BLaER1 treated with 17β-estradiol and CSF1 and Interleukin-3, amounts not matched to agents 10 nM and 100 nM (cell line): ENCODE results near the gene ATRX.
"Not testable (repeated sequence)": the region's sequence is repeated elsewhere in the genome, so short reads cannot be mapped to it uniquely, and the experiment has no call there.

ENCODE experiments used
- H3K27ac ChIP-seq, 11 experiments: shearing (Covaris generic); formaldehyde crosslinking; 2 replicates each; pipeline ENCODE4 v1.8.1; 2022
- H3K27me3 ChIP-seq, 11 experiments: shearing (Covaris generic); formaldehyde crosslinking; 2 replicates each; pipeline ENCODE4 v1.8.1; 2022
- H3K36me3 ChIP-seq, 11 experiments: shearing (Covaris generic); formaldehyde crosslinking; 2 replicates each; pipeline ENCODE4 v1.8.1; 2022
- H3K4me1 ChIP-seq, 10 experiments: shearing (Covaris generic); formaldehyde crosslinking; 2 replicates each; pipeline ENCODE4 v1.8.1; 2022
- H3K4me2 ChIP-seq, 11 experiments: shearing (Covaris generic); formaldehyde crosslinking; 2 replicates each; pipeline ENCODE4 v1.8.1; 2022
- H3K4me3 ChIP-seq, 10 experiments: shearing (Covaris generic); formaldehyde crosslinking; 2 replicates each; pipeline ENCODE4 v1.8.1; 2022
- H3K9ac ChIP-seq, 11 experiments: shearing (Covaris generic); formaldehyde crosslinking; 2 replicates each; pipeline ENCODE4 v1.8.1; 2022
- H3K9me3 ChIP-seq, 11 experiments: shearing (Covaris generic); formaldehyde crosslinking; replicated peaks in 1 of 11; 2 replicates each; pipeline ENCODE4 v1.8.1; 2022
- H4K20me1 ChIP-seq, 11 experiments: shearing (Covaris generic); formaldehyde crosslinking; 2 replicates each; pipeline ENCODE4 v1.8.1; 2022
- Cebpa-rat ChIP-seq, 11 experiments: shearing (Covaris generic); IDR thresholded peaks; 2 replicates each; pipeline ENCODE4 v1.8.1; 2022

The ATRX gene

DNA sequence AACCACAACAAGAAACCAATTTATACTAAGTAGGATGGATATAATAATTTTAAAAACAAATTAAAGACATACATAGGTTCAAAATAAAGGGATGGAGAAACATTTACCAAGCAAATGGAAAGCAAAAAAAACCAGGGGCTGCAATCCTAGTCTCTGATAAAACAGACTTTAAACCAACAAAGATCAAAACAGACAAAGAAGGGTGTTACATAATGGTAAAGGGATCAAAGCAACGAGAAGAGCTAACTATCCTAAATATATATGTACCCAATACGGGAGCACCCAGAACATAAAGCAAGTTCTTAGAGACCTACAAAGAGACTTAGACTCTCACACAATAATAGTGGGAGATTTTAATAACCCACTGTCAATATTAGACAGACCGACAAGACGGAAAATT lies 66.6 kb downstream of the ATRX start:
- peaks cover 2 to 24% (median 15%) of the 10 kb centered on the region in 11 experiments; a peak in 13 of 22 replicates for H3K36me3 ChIP-seq
- H4K20me1 ChIP-seq: peaks cover 17 to 74% (median 51%) of the 10 kb centered on the region in 11 experiments; a peak in 21 of 22 replicates
- no peak overlapping the region for H3K4me2 ChIP-seq
- H3K4me1 ChIP-seq: no peaks in the 10 kb centered on the region
- H3K9ac ChIP-seq: no peak overlapping the region
- H3K27me3 ChIP-seq: peaks cover 31 to 67% (median 58%) of the 10 kb centered on the region in 11 experiments
- no peak overlapping the region for H3K4me3 ChIP-seq
- no peak for TF ChIP-seq Cebpa-rat (IDR thresholded peaks at IDR 0.05)
- H3K27ac ChIP-seq: no peak overlapping the region
- peaks cover 20 to 47% (median 30%) of the 10 kb centered on the region in 11 experiments; a peak in 20 of 22 replicates for H3K9me3 ChIP-seq

DNA sequence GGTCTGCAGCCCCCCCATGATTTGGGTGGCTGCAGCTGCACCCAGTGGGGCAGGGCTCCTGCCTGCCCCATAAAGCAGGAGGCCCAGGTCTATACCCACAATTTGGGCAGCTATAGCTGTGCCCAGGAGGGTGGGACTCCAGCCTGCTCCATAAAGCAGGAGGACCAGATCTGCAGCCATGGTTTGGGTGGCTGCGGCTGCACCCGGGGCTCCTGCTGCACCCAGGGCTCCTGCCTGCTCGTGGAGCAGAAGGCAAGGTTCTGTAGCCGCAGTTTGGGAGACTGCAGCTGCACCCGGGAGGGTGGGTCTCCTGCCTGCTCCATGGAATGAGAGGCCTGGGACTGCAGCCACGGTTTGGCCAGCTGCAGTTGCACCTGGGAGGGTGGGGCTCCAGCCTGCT lies 81.1 kb downstream of the ATRX start:
- Histone ChIP-seq H3K27ac (no peak overlapping the region), H3K36me3 (peaks cover 44 to 71% (median 64%) of the 10 kb centered on the region in 11 experiments), H3K9me3 (peaks cover 42 to 68% (median 58%) of the 10 kb centered on the region in 11 experiments), H3K4me1 (no peaks in the 10 kb centered on the region), H3K9ac (no peak overlapping the region), H3K4me3 (no peak overlapping the region), H4K20me1 (peaks cover 17 to 54% (median 50%) of the 10 kb centered on the region in 11 experiments; a peak in 21 of 22 replicates), H3K4me2 (no peak overlapping the region), H3K27me3 (peaks cover 20 to 64% (median 60%) of the 10 kb centered on the region in 11 experiments; a peak in 20 of 22 replicates)
- no peak for TF ChIP-seq Cebpa-rat (IDR thresholded peaks at IDR 0.05)

DNA sequence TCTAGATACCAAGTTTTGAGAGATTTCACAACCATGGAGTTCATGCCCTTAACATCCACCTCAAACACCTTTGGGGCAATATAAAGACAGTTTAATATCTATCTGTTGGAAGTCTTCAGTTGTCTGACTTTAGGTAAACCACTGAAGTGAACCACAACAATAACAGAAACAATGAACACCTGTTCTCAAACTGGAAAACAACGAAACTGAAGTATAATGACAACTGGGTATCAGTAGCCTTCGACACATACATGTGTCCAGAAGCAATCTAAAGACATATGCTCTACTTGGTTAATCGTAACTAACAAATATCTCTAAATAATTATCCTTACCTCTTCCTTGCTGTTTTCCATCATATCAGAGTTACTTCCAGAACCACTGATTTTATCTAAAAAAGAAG lies 87.8 kb downstream of the ATRX start:
- H3K4me2 ChIP-seq: no peak overlapping the region
- H3K4me3 ChIP-seq: no peak overlapping the region
- peaks cover 60 to 98% (median 91%) of the 10 kb centered on the region in 11 experiments for H3K27me3 ChIP-seq
- no peak overlapping the region for H3K9ac ChIP-seq
- H3K4me1 ChIP-seq: no peaks in the 10 kb centered on the region
- peaks cover 15 to 57% (median 25%) of the 10 kb centered on the region in 11 experiments; a peak in 19 of 22 replicates for H3K36me3 ChIP-seq
- H3K9me3 ChIP-seq: peaks cover under 1 to 7% (median 3%) of the 10 kb centered on the region in 11 experiments; a peak in 16 of 22 replicates
- no peak overlapping the region for H3K27ac ChIP-seq
- no peak for TF ChIP-seq Cebpa-rat (IDR thresholded peaks at IDR 0.05)
- peaks cover 21 to 59% (median 41%) of the 10 kb centered on the region in 11 experiments; a peak in 21 of 22 replicates for H4K20me1 ChIP-seq

DNA sequence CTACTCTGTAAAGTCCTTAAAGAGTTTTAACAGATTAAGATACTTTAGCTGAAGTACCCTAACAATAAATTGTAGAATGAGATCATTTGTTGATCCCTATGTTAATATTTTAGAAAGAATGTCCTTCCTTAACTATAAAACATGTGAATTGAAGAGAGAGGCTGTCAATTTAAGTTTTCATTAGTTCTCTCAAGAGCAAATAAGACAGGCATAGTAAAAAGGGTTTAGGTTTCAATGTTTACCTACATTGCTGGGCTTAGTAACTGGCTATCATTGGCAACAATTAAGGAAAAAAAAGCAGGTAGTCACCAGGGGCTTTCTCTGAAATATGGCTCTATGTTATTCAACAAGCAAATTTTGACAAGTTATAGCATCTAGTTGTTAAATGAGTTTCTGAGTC lies 91.5 kb downstream of the ATRX start:
- H4K20me1 ChIP-seq: peaks cover 0 to 33% (median 11%) of the 10 kb centered on the region in 11 experiments; a peak in 15 of 22 replicates
- H3K27me3 ChIP-seq: peaks cover 51 to 100% (median 88%) of the 10 kb centered on the region in 11 experiments
- no peak overlapping the region for H3K4me2 ChIP-seq
- H3K4me1 ChIP-seq: no peaks in the 10 kb centered on the region
- no peaks in the 10 kb centered on the region for H3K9me3 ChIP-seq
- H3K4me3 ChIP-seq: no peak overlapping the region
- H3K9ac ChIP-seq: no peak overlapping the region
- peaks cover 22 to 77% (median 35%) of the 10 kb centered on the region in 11 experiments; a peak in 19 of 22 replicates for H3K36me3 ChIP-seq
- no peak overlapping the region for H3K27ac ChIP-seq
- TF ChIP-seq Cebpa-rat (IDR thresholded peaks at IDR 0.05): no peak

DNA sequence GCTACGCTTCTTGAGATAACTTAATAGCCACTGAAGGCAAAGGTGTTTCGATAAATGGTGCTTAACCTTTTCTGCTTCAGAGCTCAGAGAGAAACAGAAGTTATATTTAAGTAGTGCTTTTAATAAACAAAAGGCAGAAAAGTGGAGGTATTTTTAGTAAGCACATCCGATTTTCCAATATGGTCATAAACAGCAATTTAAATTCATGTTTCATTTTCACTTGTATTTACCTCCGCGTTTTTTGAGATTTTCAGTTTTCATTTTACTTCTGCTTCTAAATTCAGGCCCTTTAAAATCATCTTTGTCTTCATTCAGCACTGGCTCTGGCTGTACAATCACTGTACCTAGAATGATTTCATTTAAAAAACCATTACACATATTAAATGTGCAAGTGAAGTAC lies 92.4 kb downstream of the ATRX start:
- Histone ChIP-seq H3K9me3 (no peaks in the 10 kb centered on the region), H3K4me2 (no peak overlapping the region), H3K27me3 (peaks cover 56 to 100% (median 89%) of the 10 kb centered on the region in 11 experiments), H4K20me1 (peaks cover 0 to 29% (median 5%) of the 10 kb centered on the region in 11 experiments; a peak in 6 of 22 replicates), H3K36me3 (peaks cover 19 to 77% (median 38%) of the 10 kb centered on the region in 11 experiments; a peak in 20 of 22 replicates), H3K4me1 (no peaks in the 10 kb centered on the region), H3K27ac (no peak overlapping the region), H3K4me3 (no peak overlapping the region), H3K9ac (no peak overlapping the region)
- no peak for TF ChIP-seq Cebpa-rat (IDR thresholded peaks at IDR 0.05)

DNA sequence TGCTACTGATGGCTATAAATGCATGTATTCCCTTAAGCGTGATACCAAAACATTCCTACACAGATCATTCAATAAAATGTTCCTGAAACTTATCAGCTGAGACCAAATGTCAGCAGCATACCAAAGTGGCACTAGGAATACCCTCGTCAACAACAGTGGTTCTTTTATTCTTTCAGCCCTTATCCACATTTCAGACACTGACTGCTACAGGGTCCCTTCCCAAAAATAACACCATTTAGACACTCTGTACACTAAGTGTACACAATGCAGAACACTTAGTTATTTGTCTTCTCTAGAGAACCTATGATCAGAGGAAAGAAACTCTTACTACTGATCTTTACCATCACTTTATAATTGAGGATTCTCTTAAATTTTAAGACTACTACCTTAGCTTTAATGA lies 94.1 kb downstream of the ATRX start:
- peaks cover 21 to 77% (median 46%) of the 10 kb centered on the region in 11 experiments; a peak in 19 of 22 replicates for H3K36me3 ChIP-seq
- H3K27ac ChIP-seq: no peak overlapping the region
- no peak overlapping the region for H3K4me3 ChIP-seq
- no peak overlapping the region for H3K9ac ChIP-seq
- no peak for TF ChIP-seq Cebpa-rat (IDR thresholded peaks at IDR 0.05)
- H3K4me2 ChIP-seq: no peak overlapping the region
- H4K20me1 ChIP-seq: peaks cover 0 to 17% (median 0%) of the 10 kb centered on the region in 11 experiments; a peak in 5 of 22 replicates
- H3K4me1 ChIP-seq: no peaks in the 10 kb centered on the region
- no peaks in the 10 kb centered on the region for H3K9me3 ChIP-seq
- H3K27me3 ChIP-seq: peaks cover 41 to 99% (median 87%) of the 10 kb centered on the region in 11 experiments

DNA sequence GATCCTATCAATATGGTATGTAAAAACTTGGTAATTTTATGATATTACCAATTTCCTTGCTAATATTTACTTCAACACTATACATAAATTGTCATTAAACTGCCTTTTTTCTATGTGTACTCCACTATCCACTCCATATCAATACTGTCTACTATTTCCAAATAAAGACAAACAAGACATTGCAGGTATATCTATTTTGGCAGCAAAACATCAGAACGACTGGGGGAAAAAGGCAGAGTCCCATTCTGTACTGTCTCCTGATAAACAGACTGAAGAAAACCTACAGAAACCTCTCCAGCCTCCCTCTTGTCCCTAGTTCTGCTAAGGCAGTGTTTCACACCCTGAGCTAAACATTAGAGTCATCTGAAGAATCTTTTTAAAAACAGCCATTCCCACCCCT lies 96.6 kb downstream of the ATRX start:
- H3K4me2 ChIP-seq: no peak overlapping the region
- H3K27me3 ChIP-seq: peaks cover 43 to 95% (median 79%) of the 10 kb centered on the region in 11 experiments
- no peaks in the 10 kb centered on the region for H3K4me1 ChIP-seq
- no peak overlapping the region for H3K27ac ChIP-seq
- H3K36me3 ChIP-seq: peaks cover 29 to 81% (median 58%) of the 10 kb centered on the region in 11 experiments; a peak in 20 of 22 replicates
- peaks cover 0 to 9% (median 4%) of the 10 kb centered on the region in 11 experiments; a peak in 5 of 22 replicates for H3K9me3 ChIP-seq
- no peak overlapping the region for H3K4me3 ChIP-seq
- peaks cover 0 to 12% (median 0%) of the 10 kb centered on the region in 11 experiments; a peak in 4 of 22 replicates for H4K20me1 ChIP-seq
- no peak for TF ChIP-seq Cebpa-rat (IDR thresholded peaks at IDR 0.05)
- no peak overlapping the region for H3K9ac ChIP-seq

DNA sequence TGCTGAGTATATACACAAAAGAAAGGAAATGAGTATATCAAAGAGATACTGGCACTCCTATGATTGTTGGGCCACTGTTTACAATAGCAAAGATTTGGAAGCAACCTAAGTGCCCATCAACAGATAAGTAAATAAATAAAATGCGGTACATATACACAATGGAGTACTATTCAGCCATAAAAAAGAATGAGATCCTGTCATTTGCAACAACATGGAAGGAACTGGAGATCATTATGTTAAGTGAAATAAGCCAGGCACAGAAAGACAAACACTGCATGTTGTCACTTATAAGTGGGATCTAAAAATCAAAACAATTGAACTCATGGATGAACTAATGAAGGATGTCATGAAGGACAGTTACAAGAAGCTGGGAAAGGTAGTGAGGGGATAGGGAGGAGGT lies 100.3 kb downstream of the ATRX start:
- Histone ChIP-seq H4K20me1 (peaks cover 0 to 13% (median 0%) of the 10 kb centered on the region in 11 experiments; a peak in 3 of 22 replicates), H3K27me3 (peaks cover 59 to 95% (median 86%) of the 10 kb centered on the region in 11 experiments), H3K36me3 (peaks cover 19 to 90% (median 60%) of the 10 kb centered on the region in 11 experiments; a peak in 20 of 22 replicates)
- H3K4me3 ChIP-seq, H3K4me2 ChIP-seq, H3K4me1 ChIP-seq, H3K9me3 ChIP-seq, H3K9ac ChIP-seq, H3K27ac ChIP-seq: not testable (repeated sequence)

DNA sequence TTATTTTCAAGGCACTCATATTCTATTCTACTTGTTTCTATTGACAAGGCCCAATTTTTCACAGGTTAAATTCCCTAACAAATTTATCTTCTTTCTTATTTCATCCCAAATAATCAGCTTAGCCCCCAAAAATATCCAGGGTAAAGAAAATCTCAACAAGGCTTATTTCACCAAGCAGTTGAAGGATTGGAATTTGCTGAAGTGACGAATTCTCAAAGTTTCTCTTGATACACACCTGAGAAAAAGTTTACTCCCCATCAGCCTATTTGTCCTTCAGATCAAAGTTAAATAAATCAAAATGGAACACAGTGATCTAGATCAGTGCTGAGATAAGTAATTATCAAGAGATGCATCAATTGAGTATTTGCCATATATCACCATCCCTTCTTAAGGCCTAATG lies 106.9 kb downstream of the ATRX start:
- Histone ChIP-seq H3K9ac (no peak overlapping the region), H3K27me3 (peaks cover 41 to 100% (median 82%) of the 10 kb centered on the region in 11 experiments), H3K36me3 (peaks cover 6 to 50% (median 17%) of the 10 kb centered on the region in 11 experiments; a peak in 18 of 22 replicates), H3K9me3 (no peaks in the 10 kb centered on the region), H4K20me1 (peaks cover 0 to 13% (median 0%) of the 10 kb centered on the region in 11 experiments; a peak in 5 of 22 replicates), H3K27ac (no peak overlapping the region), H3K4me3 (no peak overlapping the region), H3K4me2 (no peak overlapping the region), H3K4me1 (no peaks in the 10 kb centered on the region)
- no peak for TF ChIP-seq Cebpa-rat (IDR thresholded peaks at IDR 0.05)
